ENCODE results near the gene ACTN3.
"Not testable (repeated sequence)": the region's sequence is repeated elsewhere in the genome, so short reads cannot be mapped to it uniquely, and the experiment has no call there.

The ACTN3 gene

DNA sequence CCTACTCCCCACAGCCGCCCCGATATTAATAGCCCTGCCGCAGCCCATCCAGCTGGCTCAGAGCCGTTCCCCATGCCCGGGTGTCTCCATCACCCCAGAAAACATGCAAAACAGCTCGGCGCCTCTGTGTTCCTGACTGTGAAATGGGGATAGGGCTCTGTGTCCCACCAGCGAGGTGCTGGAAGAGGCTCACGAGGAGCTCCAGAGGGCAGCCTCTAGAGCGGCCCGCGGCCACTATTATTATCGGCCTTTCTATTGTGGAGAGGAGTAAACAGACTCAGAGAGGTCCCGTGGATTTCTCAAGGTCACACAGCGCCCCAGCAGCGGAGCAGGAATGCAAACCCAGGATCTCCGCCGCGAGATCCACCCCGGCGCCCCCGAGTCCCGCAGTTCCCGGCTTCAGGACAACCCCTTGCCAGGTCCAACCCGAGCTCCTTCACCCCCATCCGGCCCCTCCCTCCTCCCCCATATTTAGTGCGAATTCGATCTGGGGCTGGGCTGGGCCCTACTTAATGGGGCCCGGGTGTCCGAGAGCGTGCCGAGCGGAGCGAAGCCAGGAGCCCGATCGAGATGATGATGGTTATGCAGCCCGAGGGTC lies at the start of gene ACTN3:
TSS of gene ACTN3 (plus strand) at position 536 of the 598 bp plus-strand sequence. CDS start at position 571, 35 bp downstream.
- no peak for DNase-seq

DNA sequence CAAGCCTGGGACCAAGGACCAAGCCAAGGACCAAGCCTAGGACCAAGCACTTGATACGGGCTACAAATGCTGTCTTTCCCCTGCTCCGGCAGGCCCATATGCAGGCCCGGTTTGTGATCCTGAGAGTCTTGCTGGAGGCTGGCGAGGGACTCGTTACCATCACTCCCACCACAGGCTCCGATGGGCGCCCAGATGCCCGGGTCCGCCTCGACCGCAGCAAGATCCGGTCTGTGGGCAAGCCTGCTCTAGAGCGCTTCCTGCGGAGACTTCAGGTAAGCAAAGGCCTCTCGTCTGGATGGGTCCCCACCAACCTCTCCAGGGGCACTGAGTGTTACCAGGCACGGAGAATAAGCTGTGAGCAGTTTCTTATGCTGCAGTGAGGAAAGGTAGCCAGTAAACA lies 49.5 kb upstream of the ACTN3 start:
- DNase-seq: no peak

DNA sequence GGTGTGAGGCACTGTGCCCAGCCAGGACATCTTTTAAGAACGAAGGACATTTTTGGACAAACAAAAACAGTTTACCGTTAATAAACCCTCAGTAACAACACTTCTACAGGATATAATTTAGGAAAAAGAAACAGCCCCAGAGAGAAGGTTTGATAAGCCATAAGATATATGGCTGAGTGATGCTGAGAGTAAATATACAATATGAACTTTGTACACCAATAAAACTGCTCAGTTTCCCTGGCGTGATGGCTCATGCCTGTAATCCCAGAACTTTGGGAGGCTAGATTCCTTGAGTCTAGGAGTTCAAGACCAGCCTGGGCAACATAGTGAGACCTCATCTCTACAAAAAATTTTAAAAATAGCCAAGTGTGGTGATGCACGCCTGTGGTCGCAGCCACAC lies 48.2 kb upstream of the ACTN3 start:
- no peak for DNase-seq

DNA sequence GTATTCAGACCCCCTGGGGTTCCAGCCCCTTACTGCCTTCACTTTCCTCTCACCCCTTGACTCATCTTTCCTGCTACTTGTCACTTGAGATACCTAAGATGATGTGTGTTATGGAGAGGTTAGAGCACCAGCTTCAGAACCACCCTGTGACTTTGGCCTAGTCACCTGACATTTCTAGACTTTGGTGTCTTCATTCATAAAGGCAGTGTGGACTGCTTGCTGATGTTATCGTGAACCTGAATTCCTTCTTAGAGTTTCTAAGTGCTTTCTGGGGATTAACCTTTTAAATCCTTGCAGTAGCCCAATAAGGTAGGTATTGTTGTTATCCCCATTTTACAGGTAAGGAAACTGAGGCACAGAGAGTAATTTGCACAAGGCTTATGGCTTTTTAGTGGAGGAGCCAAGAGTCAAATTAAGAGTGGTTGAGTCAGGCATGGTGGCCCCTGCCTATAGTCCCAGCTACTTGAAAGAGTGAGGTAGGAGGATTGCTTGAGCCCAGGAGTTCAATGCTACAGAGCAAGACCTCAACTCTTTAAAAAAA lies 41.4 kb upstream of the ACTN3 start:
- DNase-seq: no peak

DNA sequence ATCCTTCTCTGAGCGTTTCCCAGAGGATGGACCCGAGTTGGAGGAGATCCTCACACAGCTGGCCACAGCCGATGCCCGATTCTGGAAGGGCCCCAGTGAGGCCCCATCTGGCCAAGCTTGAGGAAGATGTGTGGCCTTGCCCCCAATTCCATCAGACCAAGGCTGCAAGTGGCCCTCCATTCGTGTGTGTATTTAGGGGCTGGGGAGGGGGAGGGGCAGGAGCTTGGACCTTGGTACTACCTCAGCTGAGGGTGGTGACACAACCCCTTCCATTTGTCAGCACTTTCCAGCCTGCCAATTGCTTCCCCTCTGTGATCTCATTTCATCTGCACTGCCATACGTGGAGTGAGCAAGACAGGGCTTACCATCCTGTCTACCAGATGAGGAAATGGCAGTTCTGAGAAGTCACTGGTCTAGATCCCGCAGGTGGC lies 37.6 kb upstream of the ACTN3 start:
- no peak for DNase-seq

DNA sequence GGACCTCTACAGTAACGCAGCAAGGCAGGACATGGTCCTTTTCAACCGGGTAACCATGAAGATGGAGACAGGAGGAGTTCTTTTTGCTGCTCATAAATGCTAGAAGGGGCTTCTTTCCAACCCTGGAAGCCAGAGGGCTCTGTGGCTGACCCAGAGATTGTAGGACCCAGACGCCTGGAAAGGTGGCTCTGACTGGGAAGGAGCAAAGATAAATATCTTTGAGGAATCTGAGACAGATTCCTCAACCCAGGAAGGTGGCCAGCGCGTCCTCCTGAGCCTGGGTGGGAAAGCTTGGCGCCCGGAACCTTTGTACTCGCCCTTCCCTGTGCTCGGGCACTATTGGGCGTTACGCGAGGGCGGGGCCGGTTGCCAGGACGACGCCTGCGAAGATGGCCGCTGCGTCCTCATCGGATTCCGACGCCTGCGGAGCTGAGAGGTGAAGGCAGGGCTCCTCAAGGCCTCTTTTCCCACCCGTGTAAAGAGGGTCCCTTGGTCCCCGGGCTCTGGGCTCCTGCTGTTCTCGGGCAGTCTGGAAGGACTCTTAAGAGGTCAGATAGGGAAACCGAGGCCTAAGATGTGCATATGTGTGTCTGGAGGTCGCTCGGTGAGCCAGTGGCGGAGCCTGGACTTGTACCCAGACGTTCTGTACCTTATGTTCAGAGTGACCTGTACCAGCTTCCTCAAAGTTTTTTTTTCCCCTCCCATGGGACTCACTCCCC lies 36.3 kb upstream of the ACTN3 start, which contains the start of gene BBS1:
TSS of gene BBS1 (plus strand) at position 365 of the 719 bp plus-strand sequence. CDS start at position 390, 25 bp downstream.
- DNase-seq: peak; percentile 64

DNA sequence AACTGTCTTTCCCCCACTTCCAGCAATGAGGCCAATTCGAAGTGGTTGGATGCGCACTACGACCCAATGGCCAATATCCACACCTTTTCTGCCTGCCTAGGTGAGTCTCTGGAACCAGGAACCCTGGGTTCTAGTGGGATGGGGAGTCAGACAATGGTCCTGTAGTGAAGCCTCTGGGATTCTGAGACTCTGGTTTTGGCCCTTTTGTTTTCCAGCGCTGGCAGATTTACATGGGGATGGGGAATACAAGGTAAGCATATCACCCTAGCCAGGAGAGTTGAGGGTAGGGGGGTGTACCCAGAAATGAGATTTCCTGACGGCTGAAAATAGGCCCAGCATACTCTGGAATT lies 35.7 kb upstream of the ACTN3 start:
- DNase-seq: no peak

DNA sequence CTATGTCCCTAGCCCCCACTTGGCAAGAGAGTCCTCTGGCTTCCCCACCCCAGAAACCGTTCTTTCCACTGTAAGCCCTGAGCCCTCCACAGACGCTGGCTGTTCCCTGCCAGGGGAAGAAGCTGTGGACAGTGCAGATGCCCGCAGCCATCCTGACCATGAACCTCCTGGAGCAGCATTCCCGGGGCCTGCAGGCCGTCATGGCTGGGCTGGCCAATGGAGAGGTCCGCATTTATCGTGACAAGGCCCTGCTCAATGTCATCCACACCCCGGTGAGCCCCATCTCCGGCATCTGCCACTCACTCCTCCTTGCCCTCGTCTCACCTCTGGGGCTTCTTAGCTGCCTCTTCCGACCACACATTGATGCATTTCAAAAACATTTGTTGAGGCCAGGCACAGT lies 23.1 kb upstream of the ACTN3 start:
- no peak for DNase-seq

DNA sequence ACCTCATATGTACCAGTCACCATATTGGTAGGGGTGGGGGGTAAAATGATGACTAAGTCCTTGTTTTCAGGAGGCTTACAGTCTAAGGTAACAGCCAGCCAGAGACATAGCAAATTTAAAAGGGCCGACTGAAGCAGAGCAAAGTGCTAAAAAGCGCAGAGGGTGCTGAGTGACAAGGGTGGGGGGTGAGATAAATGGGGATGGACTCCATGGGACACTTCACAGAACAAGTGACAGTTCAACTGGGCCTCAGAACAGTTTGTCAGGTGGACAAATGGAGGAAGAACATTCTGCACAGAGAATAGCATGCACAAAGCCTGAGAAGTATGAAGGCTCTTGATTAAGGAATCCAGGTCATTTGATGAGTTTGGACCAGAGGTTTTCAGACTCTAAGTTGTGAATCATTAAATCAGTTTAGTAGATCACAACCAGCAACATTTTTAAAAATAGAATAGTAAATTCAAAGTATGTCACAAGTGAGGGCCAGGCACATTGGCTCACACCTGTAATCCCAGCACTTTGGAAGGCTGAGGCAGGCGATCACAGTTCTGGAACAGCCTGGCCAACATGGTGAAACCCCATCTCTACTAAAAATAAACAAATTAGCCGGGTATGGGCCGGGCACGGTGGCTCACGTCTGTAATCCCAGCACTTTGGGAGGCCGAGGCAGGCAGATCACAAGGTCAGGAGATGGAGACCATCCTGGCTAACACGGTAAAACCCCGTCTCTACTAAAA lies 22.2 kb upstream of the ACTN3 start:
- DNase-seq: no peak

DNA sequence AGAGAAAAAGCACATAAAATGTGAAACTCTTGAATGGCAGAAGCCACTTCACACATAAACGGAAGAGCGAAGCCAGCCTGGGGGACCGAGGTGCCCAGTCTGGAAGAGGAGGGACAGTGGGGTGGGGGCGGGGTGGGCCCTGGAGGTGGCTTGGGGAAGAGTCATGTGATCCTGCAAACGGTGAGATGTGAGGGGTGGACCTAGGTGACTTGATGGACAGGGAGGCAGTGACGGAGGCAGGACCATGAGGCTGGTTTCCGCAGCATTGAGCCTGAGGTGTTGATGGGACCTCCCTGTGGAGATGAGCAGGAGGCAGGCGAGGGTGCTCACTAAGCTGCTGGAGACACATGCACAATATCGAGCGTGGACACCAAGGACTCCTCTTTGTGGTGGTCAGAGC lies 17.6 kb upstream of the ACTN3 start:
- DNase-seq: no peak

DNA sequence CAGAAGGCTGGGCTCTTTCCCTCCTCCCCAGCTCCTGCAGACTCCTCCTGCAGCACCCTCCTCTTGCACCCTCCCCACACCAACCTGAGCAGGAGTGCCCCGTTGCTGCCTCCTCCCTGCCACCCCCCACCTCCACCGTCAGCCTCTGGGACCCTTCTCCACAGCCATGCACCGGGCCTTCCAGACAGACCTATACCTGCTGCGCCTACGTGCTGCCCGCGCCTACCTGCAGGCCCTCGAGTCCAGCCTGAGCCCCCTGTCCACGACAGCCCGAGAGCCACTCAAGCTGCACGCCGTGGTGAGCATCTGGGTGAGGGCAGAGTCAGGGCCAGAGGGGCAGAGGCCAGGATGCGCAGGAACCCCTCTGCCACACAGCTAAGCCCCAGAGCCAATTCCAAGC lies 17.0 kb upstream of the ACTN3 start:
- DNase-seq: no peak

DNA sequence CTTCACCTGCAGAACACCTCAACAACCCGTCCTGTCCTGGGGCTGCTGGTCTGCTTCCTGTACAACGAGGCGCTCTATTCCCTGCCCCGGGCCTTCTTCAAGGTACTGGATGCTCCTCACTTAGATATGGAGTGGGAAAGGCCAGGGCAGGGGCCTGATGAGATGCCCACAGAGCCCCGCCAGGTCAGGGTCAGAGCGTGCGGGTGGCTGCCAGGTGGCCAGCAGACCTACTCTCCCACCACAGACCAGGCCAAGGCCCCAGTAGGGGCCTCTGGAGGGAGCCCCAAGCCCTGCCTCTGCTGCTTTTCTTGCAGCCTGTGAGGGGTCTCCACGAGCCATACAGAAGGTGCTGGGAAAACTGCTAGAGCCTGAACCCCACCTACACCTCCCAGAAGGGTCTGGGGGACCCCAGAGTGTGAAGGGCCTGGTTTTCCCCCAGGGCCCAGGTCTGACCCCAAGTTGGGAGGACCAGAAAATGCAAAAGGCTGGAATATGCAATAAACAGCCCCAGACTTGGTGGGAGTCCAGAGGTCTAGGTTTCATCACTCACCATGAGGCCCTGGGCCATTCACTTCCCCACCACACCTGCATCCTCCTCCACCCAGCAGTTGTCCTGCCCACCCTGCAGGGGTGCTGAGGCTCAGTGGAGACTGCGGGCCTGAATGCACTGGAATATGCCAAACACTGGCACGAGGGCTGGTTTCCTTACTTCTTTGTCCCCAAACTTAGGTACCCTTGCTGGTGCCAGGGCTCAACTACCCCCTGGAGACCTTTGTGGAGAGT lies 15.6 kb upstream of the ACTN3 start:
- DNase-seq: no peak

DNA sequence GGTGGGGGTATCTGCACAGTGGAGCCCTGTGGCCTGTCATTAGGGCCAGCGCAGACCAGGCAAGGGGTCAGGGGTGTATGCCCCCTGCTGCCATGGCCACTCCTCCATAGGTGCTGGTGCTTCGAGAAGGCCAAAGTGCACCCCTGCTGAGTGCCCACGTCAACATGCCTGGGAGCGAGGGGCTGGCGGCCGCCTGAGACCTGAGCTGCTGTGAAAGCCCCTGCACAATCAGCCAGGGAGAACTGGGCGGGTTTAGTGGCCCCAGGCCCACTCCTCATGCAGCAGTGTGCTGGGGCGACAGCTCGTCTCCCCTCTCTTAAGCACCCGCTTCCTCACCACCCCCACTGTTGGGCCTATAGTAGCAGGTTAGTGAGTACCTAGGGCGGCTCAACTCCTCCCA lies 14.9 kb upstream of the ACTN3 start:
- no peak for DNase-seq

DNA sequence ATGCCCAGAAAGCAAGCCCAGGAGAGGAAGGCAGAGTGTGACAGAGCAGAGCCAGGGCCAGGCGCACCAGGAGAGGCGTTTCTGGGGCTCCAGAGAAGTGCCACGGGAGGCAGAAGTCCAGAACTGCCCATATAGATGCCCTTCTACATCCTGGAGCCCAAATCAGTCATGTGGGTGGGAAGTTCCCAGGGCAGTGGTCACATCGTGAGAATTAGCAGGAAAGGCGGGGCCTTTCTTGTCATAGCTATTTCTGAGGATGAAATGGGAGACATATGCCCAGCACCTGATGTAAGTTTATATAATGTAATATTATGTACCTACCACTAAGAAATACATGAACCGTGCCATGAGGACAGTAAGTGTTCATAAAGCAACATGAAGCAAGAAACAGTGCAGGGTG lies 13.9 kb upstream of the ACTN3 start:
- DNase-seq: no peak

DNA sequence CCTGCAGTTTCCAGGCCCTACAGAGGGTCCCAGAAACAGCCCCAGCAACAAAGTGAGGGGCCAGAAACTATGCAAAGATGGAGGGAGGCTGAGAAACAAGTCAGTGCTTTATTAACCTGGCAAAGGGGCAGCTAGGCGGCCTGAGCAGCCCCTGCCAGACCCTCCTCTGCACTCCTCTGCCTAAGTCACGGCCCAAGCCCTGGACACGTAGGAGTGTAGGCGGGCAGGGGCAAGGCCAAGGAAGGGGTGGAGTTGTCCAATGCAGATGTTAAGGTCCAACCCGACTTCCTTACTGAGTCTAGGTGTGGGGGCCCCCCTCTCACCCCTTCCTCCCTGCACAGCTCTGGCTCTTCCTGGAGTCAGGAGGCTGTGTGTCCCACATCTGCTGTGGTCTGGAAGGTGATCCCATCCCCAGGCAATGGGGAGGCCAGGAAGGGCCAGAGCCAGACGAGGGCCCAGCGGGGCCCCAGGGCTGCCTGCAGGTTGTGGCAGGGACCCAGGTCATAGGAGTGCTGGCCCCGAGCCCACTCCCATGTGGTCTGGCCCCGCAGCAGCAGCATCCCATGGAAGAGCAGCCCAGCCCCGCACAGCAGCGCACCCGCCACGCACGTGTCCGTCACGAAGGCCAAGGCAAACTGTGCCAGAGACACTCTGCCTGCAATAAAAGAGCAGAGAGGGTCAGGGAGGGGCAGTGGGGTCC lies 7.4 kb upstream of the ACTN3 start:
- DNase-seq: no peak

DNA sequence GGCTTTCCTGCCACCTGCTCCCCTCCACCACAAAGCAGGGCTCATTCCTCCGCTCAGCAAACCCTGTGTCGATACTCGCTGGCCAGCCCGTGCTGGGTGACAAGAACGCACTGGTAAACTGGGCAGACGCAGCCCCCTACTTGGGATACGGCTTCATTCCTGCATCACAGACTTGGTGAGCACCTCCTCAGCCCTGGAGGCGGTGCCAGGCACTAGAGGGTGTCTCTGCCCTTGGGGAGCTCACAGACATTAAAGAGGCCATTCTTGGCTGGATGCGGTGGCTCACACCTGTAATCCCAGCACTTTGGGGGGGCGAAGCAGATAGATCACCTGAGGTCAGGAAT lies 6.9 kb upstream of the ACTN3 start:
- no peak for DNase-seq

DNA sequence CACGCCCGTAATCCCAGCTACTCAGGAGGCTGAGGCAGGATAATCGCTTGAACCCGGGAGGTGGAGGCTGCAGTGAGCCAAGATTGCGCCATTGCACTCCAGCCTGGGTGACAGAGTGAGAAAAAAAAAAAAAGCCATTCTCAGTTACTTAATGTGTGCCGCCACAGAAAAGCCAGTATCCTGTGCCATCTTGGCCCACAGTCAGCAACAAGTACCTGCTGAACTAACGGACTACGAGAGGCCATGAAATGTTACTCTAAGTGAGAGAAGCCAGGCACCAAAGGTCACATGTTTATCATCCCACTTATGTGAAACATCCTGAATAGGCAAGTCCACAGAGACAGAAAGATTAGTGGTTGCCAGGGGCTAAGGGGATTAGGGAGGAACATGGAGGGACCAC lies 6.1 kb upstream of the ACTN3 start:
- not testable (repeated sequence) for DNase-seq

DNA sequence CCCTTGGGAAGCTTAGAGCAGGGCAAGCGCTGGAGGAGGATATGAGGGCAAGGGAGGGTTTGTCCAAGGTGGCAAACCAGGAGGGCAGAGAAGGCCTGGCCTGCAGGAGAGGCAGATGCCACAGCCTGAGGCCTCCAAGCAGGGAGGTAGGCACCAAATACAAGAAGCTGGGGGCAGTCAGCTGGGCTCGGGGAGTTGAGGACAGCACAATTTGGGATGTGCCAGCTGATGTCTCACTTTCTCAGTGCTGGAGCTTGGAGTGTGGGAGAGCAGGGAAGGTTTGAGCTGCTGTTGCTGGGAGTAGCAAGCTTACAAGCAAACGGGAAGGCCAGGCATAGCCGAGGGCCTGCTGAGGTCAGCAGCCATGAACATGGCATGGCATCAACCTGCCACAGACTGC lies 4.8 kb upstream of the ACTN3 start:
- no peak for DNase-seq

DNA sequence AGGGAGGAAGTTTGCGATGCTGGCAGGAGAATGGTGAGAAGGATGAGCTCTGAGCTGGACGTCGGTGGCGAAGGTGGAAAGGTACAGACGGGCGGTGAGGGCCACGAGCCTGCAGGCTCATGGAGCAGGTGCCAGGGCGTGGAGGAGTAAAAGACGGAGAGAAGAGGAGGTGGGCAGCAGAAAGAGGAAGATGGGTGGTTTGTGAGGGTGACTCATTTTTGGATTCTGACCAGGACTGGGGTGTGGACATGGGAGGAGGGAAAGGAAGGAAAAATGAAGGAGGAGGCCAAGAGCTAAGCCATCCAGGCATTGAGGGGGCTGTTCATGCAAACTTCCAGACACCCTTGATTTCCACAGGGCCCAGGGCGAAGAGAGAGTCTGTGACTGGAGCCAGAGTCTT lies 4.3 kb upstream of the ACTN3 start:
- DNase-seq: no peak

DNA sequence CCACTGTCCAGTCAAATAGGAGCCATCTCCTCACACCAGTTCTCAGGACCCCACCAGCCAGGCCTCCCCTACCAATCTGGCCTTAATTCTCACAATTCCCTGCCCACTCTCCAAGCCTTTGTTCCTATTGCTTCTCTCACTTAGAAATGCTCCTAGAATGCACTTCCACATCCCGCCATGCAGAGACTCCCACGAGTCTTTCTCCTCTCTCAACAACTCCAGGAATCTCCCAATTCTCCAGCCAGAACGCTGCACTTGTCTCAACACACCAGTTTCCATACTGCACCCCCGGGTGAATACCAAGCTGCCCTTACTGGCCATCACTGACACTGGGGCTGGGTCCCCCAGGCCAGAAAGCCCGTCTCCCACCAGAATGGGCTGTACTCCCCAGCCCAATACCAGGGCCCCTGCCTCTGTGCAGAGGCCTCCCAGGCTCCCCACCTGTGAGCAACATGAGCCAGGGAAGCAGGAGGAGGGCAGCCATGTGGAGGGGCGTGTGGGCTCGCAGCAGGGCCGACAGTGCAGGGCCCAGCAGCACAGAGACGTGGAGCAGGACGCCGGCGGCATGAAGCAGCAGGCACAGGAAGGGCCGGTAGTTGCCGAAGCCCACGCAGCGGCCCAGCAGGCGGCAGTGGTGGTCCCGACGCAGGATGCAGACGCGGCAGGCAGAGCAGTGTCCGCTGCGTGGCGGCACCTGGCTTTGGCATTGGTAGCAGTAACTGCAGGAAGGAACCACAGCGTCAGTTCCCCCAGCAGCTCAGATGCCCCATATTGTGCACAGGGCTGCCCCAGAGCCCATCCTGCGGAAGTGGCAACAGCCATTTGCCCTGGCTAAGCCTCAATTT lies 3.2 kb upstream of the ACTN3 start:
- peak; percentile 36 for DNase-seq

DNA sequence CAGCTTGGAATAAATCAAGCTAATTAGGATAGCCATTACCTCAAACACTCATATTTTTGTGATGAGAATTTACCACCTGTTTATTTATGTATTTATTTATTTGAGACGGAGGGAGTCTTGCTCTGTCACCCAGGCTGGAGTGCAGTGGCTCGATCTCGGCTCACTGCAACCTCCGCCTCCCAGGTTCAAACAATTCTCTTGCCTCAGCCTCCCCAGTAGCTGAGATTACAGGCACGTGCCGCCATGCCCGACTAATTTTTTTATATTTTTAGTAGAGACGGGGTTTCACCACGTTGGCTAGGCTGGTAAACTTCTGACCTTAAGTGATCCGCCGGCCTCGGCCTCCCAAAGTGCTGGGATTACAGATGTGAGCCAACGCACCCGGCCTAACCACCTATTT lies 1.8 kb upstream of the ACTN3 start:
- not testable (repeated sequence) for DNase-seq
